CD14-positive monocyte (primary cell): ENCODE data around the gene FAM171A1. TPM values are rescaled to one million over a fixed set of nuclear protein-coding genes. Genes with fewer than 3 reads are reported as not detected.

Source experiments
- DNase-seq, 3 donors: peaks; one replicate each; pipeline ENCODE4 v3.0.0-alpha.2; 2011 to 2022
- H2AFZ ChIP-seq: 2 replicates; pipeline ENCODE4 v1.6.0; 2012; ENCODE audit warnings: mild to moderate bottlenecking, low read depth, low read length, inconsistent platforms; ENCODE audit not compliant: insufficient read depth, poor library complexity, severe bottlenecking
- H3K27ac ChIP-seq, 2 donors: 1 replicate in 1 of 2; 2 replicates in 1 of 2; pipeline ENCODE4 v1.5.1; 2012 to 2013; ENCODE audit warnings: low read length in 2 of 2, control low read depth in 1 of 2, inconsistent platforms in 1 of 2, low read depth in 1 of 2, mild to moderate bottlenecking in 1 of 2
- H3K27me3 ChIP-seq, 2 donors: one replicate each; pipeline versions ENCODE4 v1.6.0 to v1.6.1; 2011 to 2013; ENCODE audit warnings: low read length in 2 of 2; ENCODE audit not compliant: control insufficient read depth in 2 of 2, insufficient read depth in 2 of 2
- H3K36me3 ChIP-seq, 2 donors: replicated peaks in 1 of 2; 1 replicate in 1 of 2; 2 replicates in 1 of 2; pipeline versions ENCODE4 v1.5.1 to v1.6.1; 2012 to 2013; ENCODE audit warnings: low read length in 2 of 2, control low read depth in 1 of 2, inconsistent platforms in 1 of 2, mild to moderate bottlenecking in 1 of 2; ENCODE audit not compliant: insufficient read depth in 2 of 2, control insufficient read depth in 1 of 2
- H3K4me1 ChIP-seq, 2 donors: 1 replicate in 1 of 2; 2 replicates in 1 of 2; pipeline versions ENCODE4 v1.5.1 to v1.6.1; 2012 to 2013; ENCODE audit warnings: low read length in 2 of 2, control low read depth in 1 of 2, inconsistent platforms in 1 of 2, mild to moderate bottlenecking in 1 of 2, moderate library complexity in 1 of 2; ENCODE audit not compliant: insufficient read depth in 2 of 2, control insufficient read depth in 1 of 2
- H3K4me2 ChIP-seq: replicated peaks from 2 replicates; pipeline ENCODE3; 2012; ENCODE audit warnings: low read length, moderate library complexity, mild to moderate bottlenecking; ENCODE audit not compliant: poor library complexity, severe bottlenecking; ENCODE audit errors: extremely low read depth
- H3K4me3 ChIP-seq, 3 experiments: fragments of 200-600 bp in 1 of 3; sonication (generic) in 1 of 3; replicated peaks in 1 of 3; 1 replicate in 2 of 3; 2 replicates in 1 of 3; pipeline ENCODE4 v1.5.1; 2011 to 2013; ENCODE audit warnings: low read length in 3 of 3, mild to moderate bottlenecking in 3 of 3, control low read depth in 2 of 3, low read depth in 2 of 3, inconsistent platforms in 1 of 3, moderate library complexity in 1 of 3
- H3K79me2 ChIP-seq: 2 replicates; pipeline ENCODE4 v1.6.0; 2012; ENCODE audit warnings: mild to moderate bottlenecking, control low read depth, inconsistent platforms, low read length, moderate library complexity; ENCODE audit not compliant: insufficient read depth
- H3K9ac ChIP-seq: 2 replicates; pipeline ENCODE4 v1.6.0; 2017; ENCODE audit warnings: low read length, mild to moderate bottlenecking; ENCODE audit not compliant: insufficient read depth, poor library complexity, severe bottlenecking
- H3K9me3 ChIP-seq, 2 donors: replicated peaks in 1 of 2; 1 replicate in 1 of 2; 2 replicates in 1 of 2; pipeline versions ENCODE4 v1.5.1 to v1.6.1; 2012 to 2013; ENCODE audit warnings: low read length in 2 of 2, control low read depth in 1 of 2; ENCODE audit not compliant: control insufficient read depth in 1 of 2, insufficient read depth in 1 of 2
- H4K20me1 ChIP-seq: 2 replicates; pipeline ENCODE4 v1.6.0; 2012; ENCODE audit warnings: mild to moderate bottlenecking, low read length, control low read depth, moderate library complexity; ENCODE audit not compliant: insufficient read depth
- H3K27ac Mint-ChIP-seq, 7 donors: one replicate each; pipeline ENCODE4 v1.8.0; 2020; ENCODE audit warnings: mild to moderate bottlenecking in 7 of 7, mixed read lengths in 7 of 7, moderate library complexity in 6 of 7, inconsistent platforms in 2 of 7
- H3K27me3 Mint-ChIP-seq, 3 donors: one replicate each; pipeline ENCODE4 v1.8.0; 2021 to 2022; ENCODE audit warnings: low read depth in 3 of 3, mild to moderate bottlenecking in 3 of 3, mixed read lengths in 3 of 3, moderate library complexity in 3 of 3, inconsistent platforms in 1 of 3
- H3K36me3 Mint-ChIP-seq, 2 donors: one replicate each; pipeline ENCODE4 v1.8.0; 2020; ENCODE audit warnings: mixed read lengths in 2 of 2, inconsistent platforms in 1 of 2, mild to moderate bottlenecking in 1 of 2
- H3K4me1 Mint-ChIP-seq: one replicate; pipeline ENCODE4 v1.8.0; 2020; ENCODE audit warnings: mild to moderate bottlenecking, mixed read lengths
- H3K4me3 Mint-ChIP-seq, 2 donors: one replicate each; pipeline ENCODE4 v1.8.0; 2020; ENCODE audit warnings: mild to moderate bottlenecking in 2 of 2, mixed read lengths in 2 of 2, moderate library complexity in 1 of 2
- H3K9me3 Mint-ChIP-seq, 7 donors: one replicate each; pipeline ENCODE4 v1.8.0; 2020 to 2022; ENCODE audit warnings: mixed read lengths in 7 of 7, mild to moderate bottlenecking in 6 of 7, moderate library complexity in 6 of 7, inconsistent platforms in 2 of 7
- CTCF ChIP-seq: fragments of 200-600 bp; IDR thresholded peaks from one replicate; pipeline ENCODE4 v1.8.0; 2022; ENCODE audit warnings: antibody characterized with exemption, mild to moderate bottlenecking
- WGBS: methylation state at CpG from one replicate; pipeline ENCODE4 v1.1.5; 2013; ENCODE audit warnings: missing lambda C conversion rate; ENCODE audit not compliant: insufficient coverage; 5-methylcytosine and 5-hydroxymethylcytosine counted together
- intact Hi-C, 2 donors: fragments of 100-400 bp; cut with micrococcal nuclease; formaldehyde crosslinking; loops; one replicate each; pipeline versions ENCODE4 v1.15.0 to v1.15.1; 2023
- polyA plus RNA-seq, 3 donors: library from polyadenylated mRNA; depleted of rRNA in 1 of 3; unstranded in 2 of 3; stranded (reverse) in 1 of 3; fragments of 300-500 nt in 2 of 3; fragments of >200 nt in 1 of 3; fragmentation: Illumina TruSeq in 2 of 3; gene quantifications; 1 replicate in 2 of 3; 2 replicates in 1 of 3; pipeline ENCODE4 v1.2.3, GENCODE V29; 2012 to 2021

Gene FAM171A1
- polyA plus RNA-seq, 3 donors, result not detected

- no peaks in the 10 kb centered on the region for H3K79me2 ChIP-seq
- H3K4me3 ChIP-seq, result no peak overlapping the region
- Mint-ChIP-seq H3K27ac (no peak overlapping the region), H3K4me3 (no peak overlapping the region), H3K4me1 (no peaks in the 10 kb centered on the region), H3K9me3 (peaks cover 7 to 22% (median 14%) of the 10 kb centered on the region in 7 donors), H3K27me3 (peaks cover 0 to 9% (median 4%) of the 10 kb centered on the region in 3 donors), H3K36me3 (no peaks in the 10 kb centered on the region)
- H3K36me3 ChIP-seq, result no peaks in the 10 kb centered on the region
- H3K27ac ChIP-seq, result no peak overlapping the region
- H4K20me1 ChIP-seq, result no peaks in the 10 kb centered on the region
- H3K4me1 ChIP-seq, result no peaks in the 10 kb centered on the region
- DNase-seq, result no peak
- intact Hi-C loops, result no loop called here
- no peak overlapping the region for H2AFZ ChIP-seq
- H3K9ac ChIP-seq, result no peak overlapping the region
- H3K27me3 ChIP-seq, result no peaks in the 10 kb centered on the region
- H3K4me2 ChIP-seq, result no peak overlapping the region
- peaks cover 0 to 4% of the 10 kb centered on the region in 2 donors for H3K9me3 ChIP-seq
- no peak for TF ChIP-seq CTCF
- 95% methylated on average over 7 of the region's 8 CpGs for WGBS
These were observed 142.7 kb downstream of the FAM171A1 start for GRCh38 chr10:15228426-15228825.

GRCh38 chr10:15227611-15228372, 143.3 kb downstream of the FAM171A1 start:
- WGBS, result 100% methylated on average over 1 of the region's 5 CpGs
- no peak overlapping the region for H3K9ac ChIP-seq
- H3K36me3 ChIP-seq, result no peaks in the 10 kb centered on the region
- Mint-ChIP-seq H3K27me3 (peaks cover 0 to 6% (median 2%) of the 10 kb centered on the region in 3 donors), H3K36me3 (no peaks in the 10 kb centered on the region), H3K9me3 (peaks cover 7 to 26% (median 14%) of the 10 kb centered on the region in 7 donors), H3K4me3 (no peak overlapping the region), H3K27ac (no peak overlapping the region), H3K4me1 (no peaks in the 10 kb centered on the region)
- no peak overlapping the region for H3K4me3 ChIP-seq
- no peak overlapping the region for H3K27ac ChIP-seq
- no peaks in the 10 kb centered on the region for H3K27me3 ChIP-seq
- H3K4me2 ChIP-seq, result no peak overlapping the region
- intact Hi-C loops, result no loop called here
- H4K20me1 ChIP-seq, result no peaks in the 10 kb centered on the region
- no peak for DNase-seq
- peaks cover 0 to 4% of the 10 kb centered on the region in 2 donors for H3K9me3 ChIP-seq
- H3K4me1 ChIP-seq, result no peaks in the 10 kb centered on the region
- TF ChIP-seq CTCF, result no peak
- H2AFZ ChIP-seq, result no peak overlapping the region
- H3K79me2 ChIP-seq, result no peaks in the 10 kb centered on the region
